Spinal cord (tissue), 10 donors: Measurements from ENCODE around the gene NCAN. TPM values are rescaled to one million over a fixed set of nuclear protein-coding genes. Genes with fewer than 3 reads are reported as not detected.

ENCODE experiments used
- DNase-seq, 6 donors: peaks; one replicate each; pipeline versions ENCODE4 v3.0.0 to v3.0.0-alpha.2; 2013 to 2015; ENCODE audit warnings: low spot score in 6 of 6, low read depth in 4 of 6
- H3K27ac ChIP-seq: one replicate; pipeline ENCODE4 v1.5.1; 2013; ENCODE audit warnings: low read depth, low read length, control low read depth
- H3K27me3 ChIP-seq: one replicate; pipeline ENCODE4 v1.6.1; 2013; ENCODE audit warnings: low read length; ENCODE audit not compliant: control insufficient read depth, insufficient read depth
- H3K36me3 ChIP-seq: one replicate; pipeline ENCODE4 v1.6.1; 2013; ENCODE audit warnings: low read length; ENCODE audit not compliant: control insufficient read depth, insufficient read depth
- H3K4me1 ChIP-seq: one replicate; pipeline ENCODE4 v1.6.1; 2013; ENCODE audit warnings: low read length; ENCODE audit not compliant: control insufficient read depth, insufficient read depth
- H3K4me3 ChIP-seq: one replicate; pipeline ENCODE4 v1.5.1; 2013; ENCODE audit warnings: low read depth, low read length, control low read depth
- H3K9me3 ChIP-seq: one replicate; pipeline ENCODE4 v1.6.1; 2013; ENCODE audit warnings: low read length; ENCODE audit not compliant: control insufficient read depth, insufficient read depth
- WGBS: methylation state at CpG from one replicate; pipeline ENCODE4 v1.1.5; 2013; ENCODE audit warnings: missing lambda C conversion rate; ENCODE audit not compliant: insufficient coverage; 5-methylcytosine and 5-hydroxymethylcytosine counted together
- polyA plus RNA-seq, 2 donors: library from polyadenylated mRNA; unstranded; fragments of 120-200 nt; gene quantifications; one replicate each; pipeline ENCODE4 v1.2.1, GENCODE V29; 2013; ENCODE audit not compliant: insufficient read length in 2 of 2
- small RNA-seq: library from RNA; depleted of rRNA; stranded (forward); fragments of <200 nt; gene quantifications from one replicate; pipeline ENCODE3, GENCODE V24; 2014; ENCODE audit warnings: low replicate concordance
- total RNA-seq, 2 donors: library from RNA; depleted of rRNA in 1 of 2; stranded (reverse); fragments of 120-200 nt in 1 of 2; fragments of >200 nt in 1 of 2; gene quantifications; one replicate each; pipeline versions ENCODE4 v1.2.3 to v1.2.4, GENCODE V29; 2013 to 2014
- donor health status: healthy.

Gene NCAN
- total and polyA plus RNA-seq, 4 donors: 135 to 623 (median 338) TPM

DNA sequence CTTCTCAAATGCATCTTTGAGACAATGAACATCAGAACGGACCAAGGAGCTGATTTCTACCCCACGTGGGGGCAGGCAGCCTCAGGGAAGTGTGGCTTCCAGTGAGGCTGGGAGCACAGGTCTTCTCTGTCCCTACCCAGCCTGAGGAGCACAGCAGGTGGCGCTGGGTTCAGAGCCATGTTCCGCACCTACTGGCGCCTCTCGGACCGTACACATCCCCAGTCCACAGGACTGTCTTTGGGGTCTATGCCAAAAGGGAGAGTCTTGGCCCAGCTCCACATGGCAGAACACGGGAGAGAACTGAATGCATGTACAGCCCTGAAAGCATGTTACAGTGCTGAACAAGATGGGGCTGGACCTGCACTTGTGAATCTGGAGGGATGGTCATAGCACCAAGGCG, 86.0 kb downstream of the NCAN start:
- Histone ChIP-seq H3K9me3 (no peaks in the 10 kb centered on the region), H3K4me3 (no peak overlapping the region), H3K4me1 (no peaks in the 10 kb centered on the region), H3K27ac (no peak overlapping the region), H3K36me3 (peaks cover 89% of the 10 kb centered on the region), H3K27me3 (no peaks in the 10 kb centered on the region)
- 75% methylated on average over 5 of the region's 9 CpGs for WGBS
- no peak for DNase-seq

DNA sequence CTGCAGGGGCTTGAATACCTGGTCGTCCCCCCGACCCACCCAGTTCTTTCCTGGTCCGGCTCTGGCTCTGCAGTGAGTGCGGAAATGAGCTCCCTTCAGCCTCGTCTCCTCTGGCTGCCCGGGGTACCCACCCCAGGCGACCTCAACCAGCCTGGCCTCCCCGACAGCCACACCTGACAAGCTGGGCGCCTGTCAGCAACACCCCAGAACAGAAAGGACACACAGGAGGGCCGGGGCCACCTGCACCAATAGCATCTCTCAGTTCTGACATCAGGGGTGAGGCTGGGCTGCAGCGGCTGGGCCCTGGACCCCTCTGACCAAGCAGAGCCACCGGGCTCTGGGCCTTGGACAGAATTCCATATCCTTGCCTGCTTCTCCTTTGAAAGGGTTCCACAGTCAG, 88.9 kb downstream of the NCAN start:
- Histone ChIP-seq H3K27me3 (no peaks in the 10 kb centered on the region), H3K27ac (no peak overlapping the region), H3K9me3 (no peaks in the 10 kb centered on the region), H3K4me3 (no peak overlapping the region), H3K36me3 (peaks cover 88% of the 10 kb centered on the region), H3K4me1 (peaks cover 14% of the 10 kb centered on the region)
- DNase-seq: no peak
- WGBS: 96% methylated on average over 12 of the region's 12 CpGs

Small RNA genes lying within 50 kb of the gene (small RNA-seq; reads per million reads assigned to genes)
- gene RNU6-1028P: not detected

Other genes with a start within 250 kb of the NCAN start
- 10 to 100 TPM; 76.8 to 83.2 TPM for gene SUGP2, start 178.4 kb upstream of the NCAN start, total RNA-seq
- gene SUGP2, start 178.4 kb upstream of the NCAN start, polyA plus RNA-seq: 100 to 1,000 TPM; 176 to 198 TPM
- 10 to 100 TPM; 28.0 to 29.3 TPM for gene ARMC6, start 178.4 kb upstream of the NCAN start, total RNA-seq
- gene ARMC6, start 178.4 kb upstream of the NCAN start, polyA plus RNA-seq: 10 to 100 TPM; 42.8 to 49.0 TPM
- 1 to 10 TPM; 7.6 to 9.9 TPM for gene SLC25A42, start 148.0 kb upstream of the NCAN start, total RNA-seq
- gene SLC25A42, start 148.0 kb upstream of the NCAN start, polyA plus RNA-seq: 10 to 100 TPM; 19.8 to 25.0 TPM
- gene TMEM161A, start 73.5 kb upstream of the NCAN start, total RNA-seq: 10 to 100 TPM in 1 of 2 donors, 1 to 10 TPM in 1; 9.6 to 23.4 TPM
- 10 to 100 TPM; 25.1 to 36.8 TPM for gene TMEM161A, start 73.5 kb upstream of the NCAN start, polyA plus RNA-seq
- gene MEF2B, start 41.7 kb upstream of the NCAN start, total RNA-seq: under 1 TPM in 1 of 2 donors, not detected in 1; 0.88 TPM
- gene MEF2B, start 41.7 kb upstream of the NCAN start, polyA plus RNA-seq: 1 to 10 TPM; 1.7 to 3.5 TPM
- 10 to 100 TPM; 13.6 to 17.9 TPM for gene BORCS8, start 19.8 kb upstream of the NCAN start, total RNA-seq
- 10 to 100 TPM; 30.1 to 38.4 TPM for gene BORCS8, start 19.8 kb upstream of the NCAN start, polyA plus RNA-seq
- gene RFXANK, start 19.7 kb upstream of the NCAN start, total RNA-seq: 100 to 1,000 TPM in 1 of 2 donors, 10 to 100 TPM in 1; 28.6 to 103 TPM
- 10 to 100 TPM; 57.2 to 58.4 TPM for gene RFXANK, start 19.7 kb upstream of the NCAN start, polyA plus RNA-seq
- 10 to 100 TPM in 1 of 2 donors, 1 to 10 TPM in 1; 8.0 to 14.4 TPM for gene NR2C2AP, start 8.5 kb upstream of the NCAN start, total RNA-seq
- 10 to 100 TPM; 17.2 to 18.1 TPM for gene NR2C2AP, start 8.5 kb upstream of the NCAN start, polyA plus RNA-seq
- 1 to 10 TPM in 1 of 2 donors, under 1 TPM in 1; 0.89 to 2.8 TPM for gene TM6SF2, start 61.3 kb downstream of the NCAN start, total RNA-seq
- 1 to 10 TPM; 1.8 to 3.2 TPM for gene TM6SF2, start 61.3 kb downstream of the NCAN start, polyA plus RNA-seq
- gene SUGP1, start 108.6 kb downstream of the NCAN start, total RNA-seq: 10 to 100 TPM; 35.5 to 40.3 TPM
- gene SUGP1, start 108.6 kb downstream of the NCAN start, polyA plus RNA-seq: 10 to 100 TPM; 61.3 to 62.3 TPM
- gene MAU2, start 108.9 kb downstream of the NCAN start, total RNA-seq: 10 to 100 TPM; 28.0 to 41.8 TPM
- 10 to 100 TPM; 52.4 to 78.8 TPM for gene MAU2, start 108.9 kb downstream of the NCAN start, polyA plus RNA-seq
- gene GATAD2A, start 193.7 kb downstream of the NCAN start, total RNA-seq: 10 to 100 TPM; 14.2 to 26.3 TPM
- 10 to 100 TPM; 43.7 to 44.1 TPM for gene GATAD2A, start 193.7 kb downstream of the NCAN start, polyA plus RNA-seq